Measurements from ENCODE around the gene BCAP29. TPM values are rescaled to one million over a fixed set of nuclear protein-coding genes. Genes with fewer than 3 reads are reported as not detected.

The BCAP29 gene
- total RNA-seq = 111 and 185 TPM in 2 replicates

GRCh38 chr7:107579885-107580715 lies at the start of gene BCAP29:
BCAP29 (plus strand) TSS chr7:107580246; CDS start chr7:107580773, 527 bp downstream.

GRCh38 chr7:107563775-107564552 lies 16.1 kb upstream of the BCAP29 start, which contains the start of the genes COG5 and DUS4L:
COG5 (minus strand) TSS chr7:107563920; CDS start chr7:107563896, 24 bp downstream.
DUS4L (plus strand) TSS chr7:107563971; CDS start chr7:107567071, 3,100 bp downstream.

GRCh38 chr7:107660381-107661080 lies 80.5 kb downstream of the BCAP29 start, which contains the start of gene SLC26A4:
SLC26A4 (plus strand) TSS chr7:107660828; CDS start chr7:107661642, 814 bp downstream.

Small RNAs within 50 kb of the gene (small RNA-seq; reads per million reads assigned to genes)
- not detected for gene BANF1P5
- gene RF01233 = not detected

Other genes with a start within 250 kb of the BCAP29 start
- gene GPR22, start 110.2 kb upstream of the BCAP29 start, total RNA-seq = under 0.01 TPM in 1 of 2 replicates, not detected in the other
- 34.9 and 43.4 TPM in 2 replicates for gene COG5, start 16.3 kb upstream of the BCAP29 start, total RNA-seq
- 6.2 and 10.2 TPM in 2 replicates for gene DUS4L, start 16.3 kb upstream of the BCAP29 start, total RNA-seq
- gene SLC26A4, start 80.6 kb downstream of the BCAP29 start, total RNA-seq = 3.5 and 4.9 TPM in 2 replicates
- gene CBLL1, start 163.9 kb downstream of the BCAP29 start, total RNA-seq = 35.1 and 38.5 TPM in 2 replicates
- gene SLC26A3, start 223.0 kb downstream of the BCAP29 start, total RNA-seq = not detected in 2 replicates

Measured in vein endothelial cell (primary cell).